Fibroblast of villous mesenchyme (primary cell): ENCODE measurements around the gene RPS8. TPM values are rescaled to one million over a fixed set of nuclear protein-coding genes. Genes with fewer than 3 reads are reported as not detected.

Source experiments
- DNase-seq: peaks from one replicate; pipeline ENCODE4 v3.0.0-alpha.2; 2010; ENCODE audit warnings: low read depth
- H3K4me3 ChIP-seq: 2 replicates; pipeline ENCODE4 v1.5.1; 2011; ENCODE audit warnings: low read depth, mild to moderate bottlenecking, low read length
- total RNA-seq: library from RNA; depleted of rRNA; stranded (reverse); fragments of >200 nt; gene quantifications from 2 replicates; pipeline ENCODE4 v1.2.3, GENCODE V29; 2012
- TF ChIP-seq, protein P1 (sequence below): IDR thresholded peaks from 2 replicates; pipeline ENCODE4 v1.5.1; 2012; ENCODE audit warnings: low read depth, mild to moderate bottlenecking, low read length; ENCODE audit not compliant: insufficient read depth

Gene RPS8
- total RNA-seq, 1 donor, result 1,233 TPM

DNA sequence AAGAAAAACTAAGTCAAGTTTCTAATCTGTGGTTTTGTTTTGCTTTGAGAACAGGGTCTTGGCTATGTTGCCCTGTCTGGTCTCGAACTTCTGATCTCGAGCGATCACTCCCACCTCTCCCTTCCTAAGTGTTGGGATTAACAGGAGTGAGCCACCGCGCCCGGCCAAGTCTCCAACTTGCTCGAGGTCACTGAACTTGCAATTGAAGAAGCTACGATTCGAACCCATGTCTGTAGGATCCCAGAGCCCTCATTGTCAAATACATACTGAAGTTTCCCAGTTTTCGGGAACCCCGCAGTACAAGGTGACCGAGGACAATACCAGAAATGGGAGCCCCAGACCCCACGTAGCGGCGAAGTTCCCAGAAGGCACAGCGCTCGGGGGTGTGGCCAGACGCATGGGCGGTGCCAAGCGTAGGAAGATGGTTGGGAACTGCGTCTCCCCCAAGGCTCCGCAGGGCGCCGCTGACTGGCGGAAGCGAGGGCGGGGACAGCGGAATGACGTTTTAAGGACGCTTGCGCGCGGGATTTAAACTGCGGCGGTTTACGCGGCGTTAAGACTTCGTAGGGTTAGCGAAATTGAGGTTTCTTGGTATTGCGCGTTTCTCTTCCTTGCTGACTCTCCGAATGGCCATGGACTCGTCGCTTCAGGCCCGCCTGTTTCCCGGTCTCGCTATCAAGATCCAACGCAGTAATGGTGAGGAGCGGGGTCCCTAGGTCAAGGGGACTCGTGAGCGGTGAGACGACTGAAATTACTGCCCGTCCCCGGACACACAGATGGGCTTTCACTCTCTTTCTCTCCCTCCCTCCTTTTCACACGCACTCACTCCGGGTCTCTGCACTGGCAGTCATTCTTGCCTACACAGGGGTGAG is 35.8 kb upstream of the RPS8 start, which contains the start of gene KIF2C:
Gene KIF2C, plus strand, starts transcription at position 531 of the 872 bp plus-strand sequence. Its CDS starts 96 bp downstream, at position 627.
- TF ChIP-seq, protein P1, sequence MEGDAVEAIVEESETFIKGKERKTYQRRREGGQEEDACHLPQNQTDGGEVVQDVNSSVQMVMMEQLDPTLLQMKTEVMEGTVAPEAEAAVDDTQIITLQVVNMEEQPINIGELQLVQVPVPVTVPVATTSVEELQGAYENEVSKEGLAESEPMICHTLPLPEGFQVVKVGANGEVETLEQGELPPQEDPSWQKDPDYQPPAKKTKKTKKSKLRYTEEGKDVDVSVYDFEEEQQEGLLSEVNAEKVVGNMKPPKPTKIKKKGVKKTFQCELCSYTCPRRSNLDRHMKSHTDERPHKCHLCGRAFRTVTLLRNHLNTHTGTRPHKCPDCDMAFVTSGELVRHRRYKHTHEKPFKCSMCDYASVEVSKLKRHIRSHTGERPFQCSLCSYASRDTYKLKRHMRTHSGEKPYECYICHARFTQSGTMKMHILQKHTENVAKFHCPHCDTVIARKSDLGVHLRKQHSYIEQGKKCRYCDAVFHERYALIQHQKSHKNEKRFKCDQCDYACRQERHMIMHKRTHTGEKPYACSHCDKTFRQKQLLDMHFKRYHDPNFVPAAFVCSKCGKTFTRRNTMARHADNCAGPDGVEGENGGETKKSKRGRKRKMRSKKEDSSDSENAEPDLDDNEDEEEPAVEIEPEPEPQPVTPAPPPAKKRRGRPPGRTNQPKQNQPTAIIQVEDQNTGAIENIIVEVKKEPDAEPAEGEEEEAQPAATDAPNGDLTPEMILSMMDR, result no peak
- peak within 1 kb of the TSS; percentile 93 for H3K4me3 ChIP-seq
- DNase-seq, result peak; percentile 97

DNA sequence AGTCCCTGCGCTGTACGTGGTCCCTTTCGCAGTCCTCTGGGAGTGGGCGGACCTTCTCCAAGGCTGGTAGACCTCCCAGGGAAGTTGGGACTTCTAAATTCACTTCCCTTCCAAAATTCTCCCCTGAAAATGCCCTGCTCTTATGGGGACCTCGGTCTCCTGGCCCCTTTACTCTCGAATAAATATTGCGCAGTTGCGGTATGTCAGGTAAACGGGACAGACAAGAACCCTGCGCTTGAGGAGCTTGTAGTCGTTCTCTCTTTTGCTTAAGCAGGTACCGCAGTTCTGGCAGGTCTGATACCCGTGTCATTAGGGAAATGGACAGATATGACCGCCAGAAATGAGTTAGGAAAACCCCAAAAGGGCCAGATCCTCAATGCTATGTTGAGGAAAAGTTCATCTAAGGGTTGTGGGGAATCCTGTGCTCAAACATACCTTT is 35.1 kb upstream of the RPS8 start:
- peak overlapping the region; percentile 93 for H3K4me3 ChIP-seq
- TF ChIP-seq, protein P1, result no peak
- no peak for DNase-seq

DNA sequence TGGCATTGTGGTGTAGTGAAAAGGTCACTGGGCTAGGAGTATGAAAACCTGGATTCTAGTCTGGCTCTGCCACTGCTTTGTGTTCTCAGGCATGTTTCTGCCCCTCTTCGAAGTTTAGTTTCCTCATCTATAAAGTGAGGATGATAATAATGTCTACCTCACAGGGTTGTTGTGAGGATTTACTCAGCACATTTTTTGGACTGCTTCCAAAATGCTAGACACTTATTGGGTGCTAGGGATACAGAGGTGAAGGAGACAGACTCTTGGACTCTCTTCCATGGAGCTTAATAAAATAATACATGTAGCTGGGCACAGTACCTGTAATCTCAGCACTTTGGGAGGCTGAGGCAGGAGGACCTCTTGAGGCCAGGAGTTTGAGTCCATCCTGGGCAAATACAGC is 32.1 kb upstream of the RPS8 start:
- H3K4me3 ChIP-seq, result no peak overlapping the region
- TF ChIP-seq, protein P1, result no peak
- DNase-seq, result no peak

DNA sequence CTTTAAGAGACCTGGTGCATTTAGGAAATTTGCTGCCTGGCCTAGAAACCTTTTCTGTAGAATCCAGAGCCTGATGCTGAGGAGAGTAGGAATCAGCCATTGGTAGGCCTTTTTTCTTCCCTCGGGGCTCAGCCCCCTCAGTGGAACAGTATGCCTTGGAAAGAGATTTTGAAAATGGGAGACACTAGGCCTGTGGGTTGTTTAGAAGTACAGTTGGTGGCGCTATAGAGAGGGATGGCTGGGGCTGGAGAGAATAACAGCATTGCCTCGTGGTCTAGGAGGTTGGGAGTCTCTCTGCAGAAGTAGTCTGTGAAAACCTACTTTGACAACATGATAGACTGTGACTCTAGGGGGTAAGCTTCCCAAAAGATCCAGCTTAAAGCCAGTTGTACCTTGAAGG is 27.5 kb upstream of the RPS8 start:
- DNase-seq, result no peak
- no peak overlapping the region for H3K4me3 ChIP-seq
- TF ChIP-seq, protein P1, result no peak

DNA sequence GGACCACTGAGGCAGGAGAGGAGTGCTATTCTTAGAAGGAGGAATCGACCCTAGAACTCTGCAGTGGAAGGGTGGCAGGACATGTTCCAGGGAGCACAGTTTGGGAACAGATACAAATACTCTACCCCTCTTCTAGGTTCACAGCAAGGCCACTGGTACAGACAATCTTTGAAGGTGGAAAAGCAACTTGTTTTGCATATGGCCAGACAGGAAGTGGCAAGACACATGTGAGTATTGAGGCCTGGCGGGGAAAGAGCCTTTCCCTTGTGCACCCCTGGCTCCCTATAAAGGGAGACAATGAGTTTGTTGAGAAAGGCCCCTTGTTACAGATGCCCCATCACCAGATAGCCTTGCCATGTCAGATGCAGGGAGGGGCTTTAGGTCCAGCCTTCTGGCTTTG is 17.9 kb upstream of the RPS8 start:
- no peak for DNase-seq
- no peak overlapping the region for H3K4me3 ChIP-seq
- TF ChIP-seq, protein P1, result no peak

DNA sequence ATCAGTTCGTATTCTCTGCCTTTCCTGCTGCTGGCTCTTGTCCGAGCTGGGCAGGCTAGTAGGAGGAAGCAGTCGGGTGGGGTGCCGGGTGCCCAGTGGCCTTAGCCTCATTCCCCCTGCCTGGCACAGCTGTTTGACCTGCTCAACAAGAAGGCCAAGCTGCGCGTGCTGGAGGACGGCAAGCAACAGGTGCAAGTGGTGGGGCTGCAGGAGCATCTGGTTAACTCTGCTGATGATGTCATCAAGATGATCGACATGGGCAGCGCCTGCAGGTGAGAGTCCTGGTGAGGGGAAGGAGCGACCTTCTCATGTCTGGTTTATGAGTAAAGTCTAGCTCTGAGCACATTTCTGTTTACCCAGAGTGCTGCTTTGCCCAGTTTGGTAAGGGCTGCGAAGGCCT is 16.3 kb upstream of the RPS8 start:
- no peak for DNase-seq
- no peak overlapping the region for H3K4me3 ChIP-seq
- TF ChIP-seq, protein P1, result no peak
